Measurements from ENCODE around the gene RNF126.
"Not testable (repeated sequence)": the region's sequence is repeated elsewhere in the genome, so short reads cannot be mapped to it uniquely, and the experiment has no call there.

Gene RNF126

DNA sequence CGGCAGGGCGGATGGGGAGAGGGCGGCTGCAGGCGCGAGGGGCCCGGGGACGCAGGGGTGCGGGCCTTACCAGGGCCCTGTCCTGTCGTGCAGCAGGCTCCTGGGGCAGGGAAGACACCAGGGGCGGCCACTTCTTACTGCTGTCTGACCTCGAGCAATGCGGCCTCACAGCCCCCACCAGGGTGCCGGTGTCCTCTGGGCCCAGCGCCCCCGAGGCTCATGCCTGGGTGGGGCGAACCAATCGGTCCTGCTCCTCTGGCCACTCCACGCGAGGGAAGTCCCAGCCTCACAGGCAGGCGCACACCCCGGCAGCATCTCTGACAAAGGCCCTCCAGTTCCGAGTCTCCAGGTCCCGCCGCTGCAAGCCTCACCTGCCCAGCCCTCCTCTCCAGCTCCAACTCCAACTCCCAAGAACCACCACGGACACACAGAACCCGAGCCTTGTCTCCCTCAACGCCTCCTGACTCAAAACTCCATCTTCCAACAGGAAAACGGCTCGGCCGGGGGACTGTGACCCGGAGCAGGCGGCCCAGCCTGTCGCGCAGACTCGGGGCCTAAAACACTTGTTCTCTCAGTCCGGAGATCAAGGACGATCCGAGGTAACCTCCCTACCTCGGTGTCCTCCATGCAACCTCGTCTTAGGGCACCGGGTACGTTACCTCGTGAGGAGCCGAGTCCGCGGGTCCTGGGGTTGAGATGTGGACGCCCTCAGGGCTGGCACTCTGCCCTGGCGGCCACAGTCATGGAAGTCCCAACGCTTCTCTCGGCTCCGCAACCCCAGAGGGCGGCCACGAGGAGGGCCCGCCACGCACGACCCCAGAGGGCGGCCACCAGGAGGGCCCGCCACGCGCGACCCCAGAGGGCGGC is 16.9 kb downstream of the RNF126 start:
- no peak for DNase-seq

DNA sequence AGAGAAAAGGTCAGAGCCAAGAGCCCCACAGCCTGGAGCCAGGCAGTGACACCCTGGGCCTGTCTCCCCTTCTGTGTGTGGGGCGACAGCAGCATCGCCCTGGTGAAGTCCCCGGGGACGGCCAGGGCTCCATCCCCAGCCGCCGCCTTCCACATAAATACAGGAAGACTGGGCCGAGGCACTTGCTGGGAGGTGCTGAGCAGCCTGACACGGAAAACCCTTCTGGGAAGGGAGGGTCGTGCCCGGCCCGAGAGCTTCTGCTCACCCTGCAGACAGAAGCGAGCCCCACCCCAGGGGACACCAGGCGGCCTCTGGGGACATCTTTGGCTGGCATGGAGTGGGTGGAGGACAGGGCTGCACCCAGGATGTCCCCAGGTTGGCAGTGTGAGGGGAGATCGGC is 18.2 kb downstream of the RNF126 start:
- DNase-seq, result no peak

DNA sequence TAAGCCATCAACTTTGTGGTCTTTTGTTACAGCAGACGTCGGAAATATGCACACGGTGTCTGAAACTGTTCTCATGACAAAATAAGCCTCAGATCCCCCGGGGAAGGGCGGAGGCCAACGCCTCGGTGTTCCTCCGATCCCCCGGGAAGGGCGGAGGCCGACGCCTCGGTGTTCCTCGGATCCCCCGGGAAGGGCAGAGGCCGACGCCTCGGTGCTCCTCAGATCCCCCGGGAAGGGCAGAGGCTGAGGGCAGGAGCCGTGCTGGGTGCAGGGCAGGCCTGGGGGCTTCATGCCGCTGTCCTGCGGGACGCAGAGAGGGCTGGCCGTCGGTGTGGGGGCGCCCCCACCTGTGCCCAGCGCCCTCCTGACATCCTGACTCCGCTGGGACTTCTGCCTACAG is 18.7 kb downstream of the RNF126 start:
- no peak for DNase-seq

DNA sequence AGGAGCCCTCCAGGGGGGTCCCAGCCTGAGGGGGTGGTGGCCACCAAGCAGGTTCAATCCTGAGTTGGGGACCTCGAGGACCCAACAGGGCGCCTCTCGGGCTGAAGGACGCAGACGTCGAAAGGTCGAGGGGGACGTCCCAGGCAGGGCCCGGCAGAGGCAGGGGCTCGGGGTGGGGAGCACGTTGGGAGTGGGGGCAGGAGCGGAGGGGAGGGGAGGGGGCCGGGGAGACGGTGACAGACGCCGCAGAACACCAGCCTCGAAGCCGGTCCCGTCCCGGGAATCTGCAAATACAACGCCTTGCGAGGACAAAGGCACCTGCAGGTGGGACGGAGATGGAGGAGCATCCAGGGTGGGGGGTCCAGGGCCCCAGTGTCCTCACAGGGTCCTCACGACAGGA is 19.3 kb downstream of the RNF126 start:
- no peak for DNase-seq

DNA sequence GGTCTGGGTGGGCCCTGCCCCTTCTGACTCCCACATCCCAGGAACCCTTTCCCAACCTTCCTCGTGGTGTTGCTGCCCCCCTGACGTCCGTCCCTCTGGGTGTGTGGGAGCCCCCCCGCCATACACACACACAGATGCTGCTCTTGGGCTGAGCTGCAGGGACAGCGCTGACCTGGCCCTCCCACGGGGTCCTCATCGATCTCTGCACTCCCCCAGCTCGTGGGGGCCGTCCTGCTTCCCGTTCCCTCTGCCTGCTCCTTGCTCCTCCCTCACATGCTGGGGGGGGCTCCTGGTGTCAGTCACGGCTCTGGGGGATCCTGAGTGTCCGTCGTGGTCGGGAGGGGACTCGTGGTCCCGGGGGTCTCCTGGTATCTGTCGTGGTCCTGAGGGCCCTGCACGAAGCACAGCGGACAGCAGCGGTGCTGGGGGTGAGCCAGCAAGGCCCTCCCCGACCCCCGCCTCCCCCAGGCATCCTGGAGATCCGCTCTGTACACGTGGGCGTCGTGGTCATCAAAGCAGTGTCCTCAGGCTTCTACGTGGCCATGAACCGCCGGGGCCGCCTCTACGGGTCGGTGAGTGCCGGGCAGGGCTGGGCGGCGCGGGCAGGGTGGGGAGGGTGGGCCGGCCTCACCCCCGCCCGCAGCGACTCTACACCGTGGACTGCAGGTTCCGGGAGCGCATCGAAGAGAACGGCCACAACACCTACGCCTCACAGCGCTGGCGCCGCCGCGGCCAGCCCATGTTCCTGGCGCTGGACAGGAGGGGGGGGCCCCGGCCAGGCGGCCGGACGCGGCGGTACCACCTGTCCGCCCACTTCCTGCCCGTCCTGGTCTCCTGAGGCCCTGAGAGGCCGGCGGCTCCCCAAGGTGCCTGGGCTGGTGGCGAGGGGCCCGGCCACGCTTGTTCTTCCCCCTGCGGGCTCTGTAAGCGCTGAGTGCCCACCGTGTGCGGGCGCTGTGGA is 20.0 kb downstream of the RNF126 start:
- DNase-seq, result no peak

DNA sequence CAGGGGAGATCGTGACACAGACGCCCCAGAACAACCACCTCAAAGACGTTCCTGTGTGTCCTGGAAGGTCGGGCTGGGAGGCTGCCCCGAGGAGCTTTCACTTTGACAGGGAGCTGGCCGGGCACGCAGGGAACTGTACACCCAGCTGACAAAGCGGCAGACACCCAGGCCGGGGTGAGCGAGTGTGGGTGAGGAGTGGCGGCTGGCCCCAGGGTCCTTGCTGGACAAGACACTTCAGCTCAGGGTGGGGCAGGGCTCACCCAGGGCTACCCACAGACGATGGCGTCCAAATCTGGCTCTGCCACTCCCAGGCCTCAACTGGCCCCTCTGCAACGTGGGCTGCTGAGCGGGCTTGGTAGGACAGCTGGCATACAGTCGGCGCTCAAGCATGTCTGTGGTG is 21.3 kb downstream of the RNF126 start:
- no peak for DNase-seq

DNA sequence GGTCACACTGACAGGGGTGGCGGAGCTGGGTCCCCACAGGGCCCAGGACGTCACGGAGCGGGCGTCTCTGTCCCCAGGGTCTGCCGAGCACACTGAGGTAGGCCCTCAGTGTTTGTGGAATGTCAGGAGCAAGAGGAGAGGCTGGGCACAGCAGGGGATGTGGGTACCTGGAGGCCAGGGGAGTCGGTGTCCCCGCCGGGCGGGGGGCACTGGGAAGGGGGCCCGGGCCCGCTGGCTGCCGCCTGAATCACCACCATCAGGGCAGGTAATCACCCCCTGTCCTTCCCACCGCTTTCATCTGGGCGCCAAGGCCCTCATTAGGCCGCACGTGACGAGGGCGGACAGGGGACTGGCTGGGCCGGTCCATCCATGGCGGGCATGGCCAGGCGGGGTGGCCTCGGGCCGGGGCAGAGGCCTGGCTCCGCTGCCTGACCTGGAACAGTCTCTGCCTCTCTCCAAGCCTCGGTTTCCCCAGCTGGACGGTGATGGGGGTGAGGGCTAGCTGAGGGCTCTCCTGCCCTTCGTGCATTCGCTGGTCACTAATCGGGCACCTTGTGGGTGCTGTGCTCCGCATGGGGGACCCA is 22.3 kb downstream of the RNF126 start:
- no peak for DNase-seq

DNA sequence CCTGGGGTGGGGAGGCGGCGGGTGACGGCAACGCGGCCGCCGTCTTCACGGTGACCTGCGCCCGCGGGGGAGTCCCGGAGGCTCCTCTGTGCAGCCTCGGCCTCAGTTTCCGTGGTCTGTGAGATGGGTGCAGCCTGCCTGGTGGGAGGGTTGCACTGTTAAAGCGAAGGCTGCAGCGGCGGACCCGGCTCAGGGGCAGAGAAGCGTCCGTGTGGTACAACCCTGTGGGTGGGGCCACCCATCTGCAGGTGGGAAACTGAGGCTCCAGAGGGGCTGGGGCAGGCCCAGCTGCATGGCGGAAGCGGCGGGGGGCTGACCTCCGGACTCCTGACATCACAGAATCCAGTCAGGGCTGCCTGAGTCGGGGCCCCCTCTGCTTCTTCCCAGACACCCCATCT is 22.9 kb downstream of the RNF126 start:
- no peak for DNase-seq

DNA sequence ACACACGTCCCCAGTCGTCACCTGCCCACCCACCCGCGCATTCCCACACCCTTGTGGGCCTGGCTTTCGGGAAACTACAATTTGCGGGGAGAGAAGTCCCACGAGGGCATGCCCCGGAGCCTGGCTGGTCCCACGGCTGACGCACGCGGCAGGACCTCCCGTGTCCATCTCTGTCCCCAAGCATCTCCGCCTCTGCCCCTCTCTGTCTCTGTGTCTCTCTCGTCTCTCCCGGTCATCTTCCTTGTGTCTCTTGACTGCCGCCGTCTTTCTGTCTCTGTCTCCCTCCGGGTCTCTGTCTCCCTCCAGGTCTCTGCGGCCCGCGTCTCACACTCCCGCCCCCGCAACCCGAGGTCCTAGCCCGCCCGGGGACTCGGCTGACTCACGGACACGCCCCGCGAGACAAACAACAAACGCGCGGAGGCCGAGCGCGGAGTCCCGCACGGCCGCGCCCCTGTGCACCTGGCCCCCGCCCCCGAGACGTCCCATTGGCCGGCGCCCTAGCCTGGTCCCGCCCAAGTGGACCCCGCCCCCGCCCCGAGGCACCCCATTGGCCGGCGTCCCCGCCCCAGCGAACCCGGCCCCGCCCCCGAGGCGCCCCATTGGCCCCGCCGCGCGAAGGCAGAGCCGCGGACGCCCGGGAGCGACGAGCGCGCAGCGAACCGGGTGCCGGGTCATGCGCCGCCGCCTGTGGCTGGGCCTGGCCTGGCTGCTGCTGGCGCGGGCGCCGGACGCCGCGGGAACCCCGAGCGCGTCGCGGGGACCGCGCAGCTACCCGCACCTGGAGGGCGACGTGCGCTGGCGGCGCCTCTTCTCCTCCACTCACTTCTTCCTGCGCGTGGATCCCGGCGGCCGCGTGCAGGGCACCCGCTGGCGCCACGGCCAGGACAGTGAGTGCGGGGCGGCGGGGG is 23.5 kb downstream of the RNF126 start, which contains the start of gene FGF22:
FGF22 (plus strand) TSS at position 627 of the 908 bp plus-strand sequence; CDS start at position 674, 47 bp downstream.
- DNase-seq, result peak; percentile 97

DNA sequence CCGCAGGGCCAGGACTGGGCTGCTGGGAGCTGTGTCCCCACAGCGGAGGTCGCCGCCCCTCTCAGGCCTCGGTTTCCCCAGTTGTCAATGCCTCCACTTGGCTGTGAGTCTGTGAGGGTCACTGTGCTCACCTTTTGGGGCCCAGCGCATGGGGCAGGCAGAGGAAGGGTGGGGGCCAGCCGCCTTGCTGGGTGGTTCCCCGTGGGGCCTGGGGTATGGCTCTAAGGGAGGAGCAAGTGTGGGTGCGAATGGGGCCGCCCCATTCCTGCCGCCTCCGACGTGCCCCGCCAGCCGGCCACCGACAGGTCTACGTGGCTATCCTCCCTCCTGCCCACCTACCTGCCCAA is 24.1 kb downstream of the RNF126 start:
- DNase-seq, result no peak

DNA sequence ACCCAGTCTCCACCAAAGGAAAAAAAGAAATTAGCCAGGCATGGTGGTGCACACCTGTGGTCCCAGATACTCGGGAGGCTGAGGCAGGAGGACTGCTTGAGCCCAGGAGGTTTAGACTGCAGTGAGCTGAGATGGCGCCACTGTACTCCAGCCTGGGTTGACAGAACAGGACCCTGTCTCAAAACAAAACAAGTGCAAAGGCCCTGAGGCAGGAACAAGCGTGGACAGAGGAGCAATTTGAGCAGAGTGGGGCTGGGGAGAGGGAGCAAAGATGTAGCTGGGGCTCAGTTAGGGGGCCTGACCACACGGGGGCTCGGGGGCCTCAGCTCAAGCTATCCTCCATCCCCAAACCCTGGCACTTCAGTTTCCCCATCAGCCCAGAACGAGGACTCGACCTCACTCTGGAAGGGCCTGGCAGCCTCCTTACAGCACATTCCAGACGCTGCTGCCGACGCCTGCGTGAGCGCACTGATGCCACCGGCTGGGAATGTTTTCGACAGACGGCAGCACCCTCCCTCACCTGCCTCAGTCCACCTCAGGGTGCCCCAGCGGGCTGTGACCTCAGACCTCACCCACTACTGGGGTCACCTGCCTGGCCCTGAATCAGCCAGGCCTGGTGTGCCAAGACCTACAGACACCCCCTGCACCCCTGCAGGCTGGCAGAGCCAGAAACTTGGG is 27.9 kb downstream of the RNF126 start:
- DNase-seq, result peak; percentile 76

DNA sequence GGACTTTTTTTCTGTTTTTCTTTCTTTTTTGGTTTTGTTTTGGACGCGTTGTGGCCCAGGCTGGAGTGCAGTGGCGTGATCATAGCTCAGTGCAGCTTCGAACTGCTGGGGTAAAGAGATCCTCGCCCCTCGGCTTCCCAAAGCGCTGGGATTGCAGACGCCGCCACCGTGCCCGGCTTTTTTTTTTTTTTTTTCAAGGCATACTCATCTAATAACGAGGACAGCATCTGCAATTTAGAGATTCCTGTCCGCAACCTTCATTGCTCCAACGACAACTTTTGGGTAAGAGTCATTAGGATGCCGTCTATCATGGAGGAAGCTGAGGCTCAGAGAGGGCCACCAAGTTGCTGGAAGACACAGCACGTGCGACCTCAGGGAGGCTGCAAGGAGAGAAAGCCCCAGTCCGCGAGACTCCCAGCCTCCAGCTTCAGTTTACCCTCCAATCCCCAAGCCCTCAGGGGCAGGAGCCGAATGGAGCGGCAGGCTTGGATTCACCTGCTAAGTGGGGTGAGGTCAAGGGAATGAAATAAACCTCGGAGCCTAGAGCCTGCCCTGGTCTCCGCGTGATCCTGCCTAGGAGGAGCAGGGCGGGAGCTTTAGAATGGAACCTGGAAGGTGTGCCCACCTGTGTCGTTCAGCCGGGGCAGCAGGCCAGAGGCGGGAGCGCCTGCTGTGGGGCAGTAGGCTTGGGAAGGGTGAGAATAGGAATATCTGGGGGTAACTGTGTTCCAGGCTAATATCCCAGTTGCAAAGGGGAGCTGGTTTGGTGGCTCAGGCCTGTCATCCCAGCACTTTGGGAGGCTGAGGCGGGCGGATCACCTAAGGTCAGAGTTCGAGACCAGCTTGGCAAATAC is 29.0 kb downstream of the RNF126 start:
- DNase-seq, result peak; percentile 63

DNA sequence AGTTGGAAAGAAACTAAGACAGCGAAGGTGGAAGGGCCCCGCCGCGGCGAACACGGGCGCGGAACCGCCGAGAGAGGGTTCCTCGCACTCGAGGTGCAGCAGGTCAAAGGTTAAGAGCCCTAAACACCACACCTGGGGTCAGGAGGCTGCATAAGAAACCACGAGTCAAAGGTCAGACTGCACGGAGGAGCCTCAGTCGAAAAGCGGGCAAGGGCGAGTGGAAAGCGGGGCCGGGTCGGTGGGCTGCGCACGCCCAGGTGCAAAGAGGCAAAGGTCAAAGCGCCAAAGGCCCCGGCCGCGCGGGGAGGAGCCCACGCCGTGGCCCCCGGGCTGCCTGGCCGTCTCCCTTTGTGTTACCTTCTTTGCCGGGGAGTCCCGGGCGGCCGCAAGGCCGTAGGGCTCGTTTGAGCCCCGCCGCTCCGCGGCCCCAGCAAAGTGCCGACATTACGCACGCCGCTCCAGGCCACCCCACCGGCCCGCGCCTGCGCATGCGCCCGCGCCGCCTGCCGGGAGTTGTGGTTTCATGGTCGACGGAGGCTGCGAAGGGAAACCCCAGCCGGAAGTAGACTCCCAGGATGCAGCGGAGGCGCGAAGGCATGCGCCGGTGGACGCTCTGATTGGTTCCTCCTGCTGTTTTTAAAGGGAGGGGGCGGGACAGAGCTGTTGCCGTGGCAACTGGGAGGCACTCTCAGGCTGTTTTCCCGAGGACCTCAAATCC is 29.8 kb downstream of the RNF126 start, which contains the start of gene POLRMT:
POLRMT (minus strand) TSS at position 470 of the 718 bp plus-strand sequence; CDS start at position 445, 25 bp downstream.
- DNase-seq, result peak; percentile 99

DNA sequence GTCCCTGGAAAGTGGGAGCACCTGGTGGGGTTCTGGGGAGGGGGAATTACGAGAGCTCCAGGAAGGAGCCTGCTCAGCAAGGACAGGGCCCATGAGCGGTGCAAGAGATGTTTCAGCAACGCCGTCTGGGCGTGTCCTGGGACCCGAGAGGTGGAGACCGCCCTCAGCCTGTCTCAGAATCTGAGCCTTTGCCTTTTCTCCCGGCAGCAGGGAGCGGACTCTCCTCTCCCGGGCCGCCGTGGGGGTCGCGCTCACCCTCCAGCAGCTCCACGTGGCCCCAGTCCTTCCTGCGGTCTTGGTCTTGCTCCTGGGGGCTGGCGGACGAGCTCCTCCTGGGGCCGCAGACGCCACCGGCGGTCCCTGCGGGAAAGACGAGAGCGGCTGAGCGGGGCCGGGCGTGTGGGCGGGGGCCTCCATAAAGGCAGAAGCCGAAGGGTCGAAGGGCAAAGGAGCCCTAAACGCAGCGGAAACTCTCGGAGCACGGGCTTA is 30.4 kb downstream of the RNF126 start:
- DNase-seq, result peak; percentile 86

DNA sequence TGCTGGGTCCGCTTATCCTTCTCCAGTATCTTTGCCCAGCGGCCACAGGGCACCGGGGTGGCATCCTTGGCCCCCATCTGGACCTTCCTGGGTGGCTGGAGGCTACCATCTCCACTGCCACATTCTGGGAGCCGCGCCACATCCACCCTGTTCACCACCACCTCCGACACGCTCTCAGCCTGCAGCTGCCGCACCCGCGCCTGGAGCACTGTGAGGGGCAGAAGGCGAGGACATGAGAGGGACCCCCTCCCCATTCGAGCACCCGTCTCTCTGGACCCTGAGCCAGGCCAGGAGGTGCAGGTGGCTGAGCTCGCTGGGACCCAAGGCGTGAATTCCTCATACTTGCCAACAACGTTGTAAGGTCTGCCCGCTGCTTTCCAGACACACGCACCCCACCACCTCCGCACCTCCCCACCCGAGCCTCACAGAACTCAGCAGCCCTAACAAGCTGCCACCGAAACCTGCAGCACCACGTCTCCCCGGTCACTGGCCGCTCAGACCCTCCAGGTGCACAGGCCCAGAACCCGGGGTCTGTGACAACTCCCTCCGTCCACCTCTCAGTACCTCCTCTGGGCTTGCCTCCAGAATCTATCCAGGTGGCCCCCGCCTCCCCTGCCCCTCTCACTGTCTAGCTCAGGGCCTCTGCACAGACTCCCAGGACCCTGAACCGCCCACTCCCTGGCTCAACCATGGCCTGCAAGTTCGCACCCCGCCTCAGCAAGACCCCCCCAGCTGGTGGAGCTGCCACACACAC is 32.9 kb downstream of the RNF126 start:
- DNase-seq, result no peak

DNA sequence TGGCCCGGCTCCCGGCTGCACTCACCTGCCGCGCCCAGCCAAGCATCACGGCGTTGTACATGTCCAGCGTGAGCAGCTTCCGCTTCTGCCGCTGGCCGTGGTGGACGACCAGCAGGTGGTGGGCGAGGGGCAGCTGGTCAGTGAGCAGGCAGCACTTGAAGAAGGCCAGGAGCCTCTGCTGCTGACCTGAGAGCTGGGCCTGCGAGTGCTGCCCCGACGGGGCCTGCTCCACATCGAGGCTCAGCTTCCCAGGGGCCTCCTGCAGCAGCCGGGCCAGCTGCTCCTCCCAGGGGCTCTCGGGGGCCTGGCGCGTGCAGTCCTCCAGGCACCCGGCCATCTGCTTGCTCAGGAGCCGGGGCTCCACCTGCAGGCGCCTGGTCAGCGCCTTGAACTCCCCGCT is 33.5 kb downstream of the RNF126 start:
- DNase-seq, result not testable (repeated sequence)

DNA sequence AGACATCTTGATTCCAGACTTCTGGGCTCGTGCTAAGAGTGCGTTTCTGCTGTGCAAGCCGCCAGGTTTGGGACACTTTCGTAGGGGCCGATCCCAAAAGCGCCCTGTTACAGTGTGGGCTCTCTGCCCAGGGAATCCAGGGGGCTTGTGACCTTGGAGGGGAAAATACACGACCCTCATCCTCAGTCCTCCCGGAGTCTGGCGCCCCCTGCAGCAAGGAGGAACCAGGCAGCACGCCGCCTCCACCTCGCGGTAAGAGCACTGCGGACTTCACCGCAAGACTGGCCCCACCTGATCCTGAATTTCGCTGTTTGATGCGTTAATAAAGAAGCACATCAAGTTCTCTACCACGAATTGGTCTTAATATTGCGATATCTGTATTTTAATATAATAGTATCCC is 34.8 kb downstream of the RNF126 start:
- DNase-seq, result no peak

DNA sequence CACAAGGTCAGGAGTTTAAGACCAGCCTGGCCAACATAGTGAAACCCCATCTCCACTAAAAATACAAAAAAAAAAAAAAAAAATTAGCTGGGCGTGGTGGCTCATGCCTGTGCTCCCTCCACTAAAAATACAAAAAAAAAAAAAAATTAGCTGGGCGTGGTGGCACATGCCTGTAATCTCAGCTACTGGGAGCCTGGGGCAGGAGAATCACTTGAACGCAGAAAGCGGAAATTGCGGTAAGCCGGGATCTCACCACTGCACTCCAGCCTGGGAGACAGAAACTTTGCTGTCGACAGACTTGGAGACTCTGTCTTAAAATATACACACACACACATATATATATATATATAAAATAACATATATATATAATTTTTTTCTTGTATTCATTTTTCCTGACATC is 36.4 kb downstream of the RNF126 start:
- not testable (repeated sequence) for DNase-seq

DNA sequence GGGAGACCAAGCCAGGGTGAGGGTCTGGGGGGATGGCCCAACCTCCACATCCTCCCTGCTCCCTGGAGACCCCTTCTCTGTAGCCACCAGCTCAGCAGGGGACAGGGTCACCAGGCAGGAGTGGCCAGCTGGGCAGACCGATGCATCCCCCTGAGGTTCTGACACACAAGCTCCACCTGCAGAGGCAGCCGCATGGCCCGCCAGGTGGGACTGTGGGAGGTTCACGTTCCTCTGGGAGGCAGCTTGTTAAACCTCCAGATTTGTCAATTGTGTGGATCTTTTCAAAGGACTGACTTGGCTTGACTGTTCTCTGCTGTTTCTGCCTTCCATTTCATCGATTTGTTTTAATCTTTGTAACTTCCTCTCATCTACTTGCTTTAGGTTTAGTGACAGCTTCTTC is 37.8 kb downstream of the RNF126 start:
- no peak for DNase-seq

Measured in islet precursor cell (in vitro differentiated cells).